Fibroblast of mammary gland (primary cell): ENCODE measurements around the gene ADGRB3.
A peak's percentile ranks its signal among the peaks of the same experiment; 100 is the strongest.
"Not testable (repeated sequence)": the region's sequence is repeated elsewhere in the genome, so short reads cannot be mapped to it uniquely, and the experiment has no call there.

Experiments
- DNase-seq: peaks from one replicate; pipeline ENCODE4 v3.0.0-alpha.2; 2010; ENCODE audit warnings: low read depth
- H3K4me3 ChIP-seq: 2 replicates; pipeline ENCODE4 v1.5.1; 2011; ENCODE audit warnings: low read depth, mild to moderate bottlenecking, low read length, moderate library complexity; ENCODE audit not compliant: control insufficient read depth
- CTCF ChIP-seq: conservative IDR thresholded peaks from 2 replicates; pipeline ENCODE4 v1.5.1; 2011; ENCODE audit warnings: low read depth, low read length, inconsistent platforms; ENCODE audit not compliant: control insufficient read depth, insufficient read depth

The ADGRB3 gene

GRCh38 chr6:69416776-69417175 lies 781.7 kb downstream of the ADGRB3 start:
- TF ChIP-seq CTCF, result no peak
- peak; percentile 4 for DNase-seq

GRCh38 chr6:69421269-69421668 lies 786.2 kb downstream of the ADGRB3 start:
- DNase-seq, result no peak
- TF ChIP-seq CTCF, result no peak

More at GRCh38 chr6:69416776-69417175, 781.7 kb downstream of the ADGRB3 start:
- no peak overlapping the region for H3K4me3 ChIP-seq

GRCh38 chr6:69422020-69422419 lies 786.9 kb downstream of the ADGRB3 start:
- no peak for TF ChIP-seq CTCF
- no peak for DNase-seq
- no peak overlapping the region for H3K4me3 ChIP-seq

More at GRCh38 chr6:69421269-69421668, 786.2 kb downstream of the ADGRB3 start:
- no peak overlapping the region for H3K4me3 ChIP-seq

DNA sequence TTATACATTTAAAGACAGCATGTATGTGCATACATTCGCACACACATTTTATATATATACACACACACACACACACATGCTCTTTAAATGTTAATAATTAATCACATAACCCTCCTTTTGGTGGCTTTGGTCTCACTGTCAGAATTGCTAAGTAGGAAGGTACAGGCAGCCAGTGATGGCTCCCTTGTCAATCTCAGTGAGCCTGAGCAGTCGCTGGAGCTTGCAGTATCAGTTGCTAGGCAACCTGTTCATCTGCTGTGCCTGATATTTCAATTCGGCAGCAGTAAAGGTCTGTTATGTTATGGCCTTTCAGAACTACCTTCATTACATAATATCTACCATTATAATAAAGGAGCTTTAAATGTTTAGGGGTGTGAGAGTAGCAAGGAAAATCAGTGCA lies 787.4 kb downstream of the ADGRB3 start:
- TF ChIP-seq CTCF, result no peak
- H3K4me3 ChIP-seq, result no peak overlapping the region
- no peak for DNase-seq

GRCh38 chr6:69423785-69424184 lies 788.7 kb downstream of the ADGRB3 start:
- H3K4me3 ChIP-seq, result no peak overlapping the region
- DNase-seq, result no peak
- no peak for TF ChIP-seq CTCF

- TF ChIP-seq CTCF, result no peak
- DNase-seq, result no peak
- no peak overlapping the region for H3K4me3 ChIP-seq
Observed at GRCh38 chr6:69424581-69424980, 789.5 kb downstream of the ADGRB3 start.

- no peak overlapping the region for H3K4me3 ChIP-seq
- DNase-seq, result no peak
- no peak for TF ChIP-seq CTCF
Observed at GRCh38 chr6:69427882-69428281, 792.8 kb downstream of the ADGRB3 start.

GRCh38 chr6:69432168-69432567 lies 797.1 kb downstream of the ADGRB3 start:
- H3K4me3 ChIP-seq, DNase-seq: not testable (repeated sequence)

DNA sequence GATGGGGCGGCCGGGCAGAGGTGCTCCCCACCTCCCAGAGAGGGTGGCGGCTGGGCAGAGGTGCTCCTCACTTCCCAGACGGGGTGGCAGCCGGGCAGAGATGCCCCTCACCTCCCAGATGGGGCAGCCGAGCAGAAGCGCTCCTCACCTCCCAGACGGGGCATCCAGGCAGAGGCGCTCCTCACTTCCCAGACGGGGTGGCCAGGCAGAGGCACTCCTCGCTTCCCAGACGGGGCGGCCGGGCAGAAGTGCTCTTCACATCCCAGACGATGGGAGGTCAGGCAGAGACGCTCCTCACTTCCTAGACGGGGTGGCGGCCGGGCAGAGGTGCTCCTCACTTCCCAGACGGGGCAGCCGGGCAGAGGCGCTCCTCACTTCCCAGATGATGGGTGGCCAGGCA lies 798.0 kb downstream of the ADGRB3 start:
- DNase-seq, H3K4me3 ChIP-seq: not testable (repeated sequence)
